Adrenal gland (tissue), 12 donors: Measurements from ENCODE around the gene NR3C1. TPM values are rescaled to one million over a fixed set of nuclear protein-coding genes. Genes with fewer than 3 reads are reported as not detected.

ENCODE experiments used
- DNase-seq, 7 donors: peaks; one replicate each; pipeline ENCODE4 v3.0.0-alpha.2; 2019 to 2020
- H3K27ac ChIP-seq, 5 donors: fragments of 200-600 bp; sonication (generic) in 4 of 5; 1 replicate in 3 of 5; 2 replicates in 2 of 5; pipeline versions ENCODE4 v1.5.1 to v1.8.0; 2016 to 2020; ENCODE audit warnings: mild to moderate bottlenecking in 1 of 5
- H3K27me3 ChIP-seq: fragments of 200-600 bp; 2 replicates; pipeline ENCODE4 v1.8.0; 2021
- H3K36me3 ChIP-seq, 2 donors: fragments of 200-600 bp; replicated peaks in 1 of 2; 1 replicate in 1 of 2; 2 replicates in 1 of 2; pipeline versions ENCODE4 v1.5.1 to v1.8.0; 2018 to 2022
- H3K4me1 ChIP-seq, 2 donors: fragments of 200-600 bp; replicated peaks in 1 of 2; 1 replicate in 1 of 2; 2 replicates in 1 of 2; pipeline versions ENCODE4 v1.5.1 to v1.8.0; 2018 to 2021
- H3K4me3 ChIP-seq, 4 donors: fragments of 200-600 bp; sonication (generic) in 3 of 4; one replicate each; pipeline ENCODE4 v1.5.1; 2016 to 2018
- H3K9me3 ChIP-seq, 3 donors: fragments of 200-600 bp; sonication (generic) in 1 of 3; replicated peaks in 1 of 3; 1 replicate in 2 of 3; 2 replicates in 1 of 3; pipeline versions ENCODE4 v1.5.1 to v1.8.0; 2016 to 2021
- POLR2A ChIP-seq, 2 donors: fragments of 450-650 bp; IDR thresholded peaks; one replicate each; pipeline ENCODE4 v1.6.1; 2017; ENCODE audit warnings: antibody characterized with exemption in 2 of 2, mild to moderate bottlenecking in 2 of 2, moderate library complexity in 1 of 2
- WGBS, 4 donors: extraction: QIAGEN DNeasy Blood & Tissue Kit in 2 of 4; methylation state at CpG; one replicate each; pipeline versions ENCODE4 v1.1.5 to v1.1.7; 2013 to 2017; 5-methylcytosine and 5-hydroxymethylcytosine counted together
- intact Hi-C, 2 donors: fragments of 100-400 bp; cut with DNase I; formaldehyde crosslinking; loops; one replicate each; pipeline versions ENCODE4 v1.14.1 to v1.15.0; 2022 to 2023
- polyA plus RNA-seq, 3 donors: library from polyadenylated mRNA; stranded (reverse); fragments of 200-250 nt in 2 of 3; fragments of 350-450 nt in 1 of 3; fragmentation: Illumina TruSeq in 1 of 3; extraction: RNeasy Lipid Tissue Mini Kit (QIAGEN cat#74804) in 1 of 3; gene quantifications; one replicate each; pipeline ENCODE4 v1.2.3, GENCODE V29; 2013 to 2014
- total RNA-seq, 9 donors: library from RNA; depleted of rRNA in 4 of 9; stranded (reverse); fragments of >200 nt in 4 of 9; fragments of 120-200 nt in 1 of 9; fragmentation: NEBNext Ultra II Directional in 1 of 9; extraction: Animal tissue kit (Norgen Biotek cat#: 25700) in 1 of 9; gene quantifications; one replicate each; pipeline versions ENCODE4 v1.1.0 to v1.2.4, GENCODE V29; 2013 to 2023
- TF ChIP-seq, protein P1 (sequence below), 6 experiments: fragments of 450-650 bp in 4 of 6; fragments of 200-600 bp in 2 of 6; sonication (generic) in 1 of 6; IDR thresholded peaks; 1 replicate in 5 of 6; 2 replicates in 1 of 6; pipeline versions ENCODE4 v1.5.1 to v1.8.0; 2016 to 2021; ENCODE audit warnings: antibody characterized with exemption in 6 of 6, mild to moderate bottlenecking in 2 of 6, moderate library complexity in 1 of 6
- donor health status: healthy with polysubstance abuse.
- donor health status: Bipolar disorder and iron deficiency.
- donor health status: DM: yes; HTN: yes; CAD: no.
- donor health status: DM: no; HTN: no; CAD: no.
- donor health status: DM: no; HTN: no; CAD: no.
- donor health status: DM: yes; HTN: yes; CAD: no.

NR3C1 gene
- total and polyA plus RNA-seq, 12 donors, result 7.5 to 35.5 (median 24.5) TPM

- TF ChIP-seq, protein P1, sequence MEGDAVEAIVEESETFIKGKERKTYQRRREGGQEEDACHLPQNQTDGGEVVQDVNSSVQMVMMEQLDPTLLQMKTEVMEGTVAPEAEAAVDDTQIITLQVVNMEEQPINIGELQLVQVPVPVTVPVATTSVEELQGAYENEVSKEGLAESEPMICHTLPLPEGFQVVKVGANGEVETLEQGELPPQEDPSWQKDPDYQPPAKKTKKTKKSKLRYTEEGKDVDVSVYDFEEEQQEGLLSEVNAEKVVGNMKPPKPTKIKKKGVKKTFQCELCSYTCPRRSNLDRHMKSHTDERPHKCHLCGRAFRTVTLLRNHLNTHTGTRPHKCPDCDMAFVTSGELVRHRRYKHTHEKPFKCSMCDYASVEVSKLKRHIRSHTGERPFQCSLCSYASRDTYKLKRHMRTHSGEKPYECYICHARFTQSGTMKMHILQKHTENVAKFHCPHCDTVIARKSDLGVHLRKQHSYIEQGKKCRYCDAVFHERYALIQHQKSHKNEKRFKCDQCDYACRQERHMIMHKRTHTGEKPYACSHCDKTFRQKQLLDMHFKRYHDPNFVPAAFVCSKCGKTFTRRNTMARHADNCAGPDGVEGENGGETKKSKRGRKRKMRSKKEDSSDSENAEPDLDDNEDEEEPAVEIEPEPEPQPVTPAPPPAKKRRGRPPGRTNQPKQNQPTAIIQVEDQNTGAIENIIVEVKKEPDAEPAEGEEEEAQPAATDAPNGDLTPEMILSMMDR (IDR thresholded peaks at IDR 0.05), result no peak
- no peak for TF ChIP-seq POLR2A (IDR thresholded peaks at IDR 0.05)
- intact Hi-C loops, result no loop called here
- Histone ChIP-seq H3K36me3 (no peaks in the 10 kb centered on the region), H3K9me3 (no peaks in the 10 kb centered on the region), H3K27ac (no peak overlapping the region), H3K27me3 (no peaks in the 10 kb centered on the region), H3K4me1 (peaks cover 5 to 36% of the 10 kb centered on the region in 2 donors), H3K4me3 (no peak overlapping the region)
- peak in 5 of 7 donors; percentile 26 to 60 (median 35) for DNase-seq
- 37 to 45% (median 41%) methylated on average over 4 of the region's 4 CpGs for WGBS, 4 donors
These were observed 86.4 kb downstream of the NR3C1 start for GRCh38 chr5:143316844-143317631.

- H3K4me3 ChIP-seq, result no peak overlapping the region
- no peak overlapping the region for H3K27ac ChIP-seq
- no peaks in the 10 kb centered on the region for H3K9me3 ChIP-seq
- no peak for DNase-seq
- H3K27me3 ChIP-seq, result no peaks in the 10 kb centered on the region
- TF ChIP-seq, protein P1 (IDR thresholded peaks at IDR 0.05), result no peak
- no peak for TF ChIP-seq POLR2A (IDR thresholded peaks at IDR 0.05)
- 86 to 93% (median 90%) methylated on average over 6 of the region's 6 CpGs for WGBS, 4 donors
- peaks cover 5 to 36% of the 10 kb centered on the region in 2 donors for H3K4me1 ChIP-seq
- no peaks in the 10 kb centered on the region for H3K36me3 ChIP-seq
- intact Hi-C loops, result no loop called here
These were observed 87.1 kb downstream of the NR3C1 start for GRCh38 chr5:143316337-143316736.

GRCh38 chr5:143315929-143316328 lies 87.6 kb downstream of the NR3C1 start:
- no peak for DNase-seq
- intact Hi-C loops, result no loop called here
- H3K4me1 ChIP-seq, result peaks cover 5 to 36% of the 10 kb centered on the region in 2 donors
- H3K4me3 ChIP-seq, result no peak overlapping the region
- no peaks in the 10 kb centered on the region for H3K9me3 ChIP-seq
- H3K36me3 ChIP-seq, result no peaks in the 10 kb centered on the region
- WGBS, 4 donors, result 85 to 98% (median 92%) methylated on average over 6 of the region's 6 CpGs
- H3K27me3 ChIP-seq, result no peaks in the 10 kb centered on the region
- H3K27ac ChIP-seq, result no peak overlapping the region
- TF ChIP-seq POLR2A (IDR thresholded peaks at IDR 0.05), result no peak
- TF ChIP-seq, protein P1 (IDR thresholded peaks at IDR 0.05), result no peak

DNA sequence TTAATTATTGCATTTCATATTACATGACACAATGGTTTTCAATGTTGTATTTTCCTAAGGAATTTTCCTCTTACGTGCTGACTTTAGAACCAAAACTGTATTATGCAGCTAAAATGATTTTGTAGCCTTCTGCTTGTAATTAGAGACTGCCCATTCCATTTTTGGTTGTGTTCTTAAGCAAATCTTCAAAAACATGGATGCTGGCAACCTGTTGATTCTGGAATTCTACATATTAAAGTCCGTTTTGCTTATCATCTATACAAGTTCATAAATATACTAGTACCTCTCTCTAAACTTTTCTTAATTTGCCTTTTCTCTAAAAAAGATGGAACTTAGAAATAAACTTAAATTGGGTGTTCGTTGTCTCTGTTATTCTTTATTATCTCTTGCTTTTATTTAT lies 88.3 kb downstream of the NR3C1 start:
- 89 to 95% (median 94%) methylated on average over 3 of the region's 3 CpGs for whole genome bisulfite sequencing, 4 donors
- H3K4me3 ChIP-seq, result no peak overlapping the region
- no peaks in the 10 kb centered on the region for H3K27me3 ChIP-seq
- DNase-seq, result no peak
- H3K4me1 ChIP-seq, result peaks cover 5 to 36% of the 10 kb centered on the region in 2 donors
- no peaks in the 10 kb centered on the region for H3K9me3 ChIP-seq
- H3K36me3 ChIP-seq, result no peaks in the 10 kb centered on the region
- intact Hi-C loops, result no loop called here
- H3K27ac ChIP-seq, result no peak overlapping the region
- TF ChIP-seq, protein P1 (IDR thresholded peaks at IDR 0.05), result no peak
- TF ChIP-seq POLR2A (IDR thresholded peaks at IDR 0.05), result no peak
